ENCODE measurements around the gene POLE4.

The POLE4 gene

GRCh38 chr2:74948779-74949178, 9.7 kb upstream of the POLE4 start:
- DNase-seq (ENCODE audit: low read depth) = no peak
- TF ChIP-seq CTCF (conservative IDR thresholded peaks at IDR 0.05; ENCODE audit: low read depth, low read length) = no peak
- no peak overlapping the region for H3K4me3 ChIP-seq (ENCODE audit: low read length)

GRCh38 chr2:74951211-74951754, 7.2 kb upstream of the POLE4 start:
- TF ChIP-seq CTCF (conservative IDR thresholded peaks at IDR 0.05; ENCODE audit: low read depth, low read length) = no peak
- H3K4me3 ChIP-seq (ENCODE audit: low read length) = no peak overlapping the region
- DNase-seq (ENCODE audit: low read depth) = no peak

- no peak for TF ChIP-seq CTCF (conservative IDR thresholded peaks at IDR 0.05; ENCODE audit: low read depth, low read length)
- no peak for DNase-seq (ENCODE audit: low read depth)
- H3K4me3 ChIP-seq (ENCODE audit: low read length) = no peak overlapping the region
Measured at GRCh38 chr2:74952575-74952974, 5.9 kb upstream of the POLE4 start.

GRCh38 chr2:74953796-74954499, 4.5 kb upstream of the POLE4 start:
- no peak overlapping the region for H3K4me3 ChIP-seq (ENCODE audit: low read length)
- TF ChIP-seq CTCF (conservative IDR thresholded peaks at IDR 0.05; ENCODE audit: low read depth, low read length) = no peak
- no peak for DNase-seq (ENCODE audit: low read depth)

- TF ChIP-seq CTCF (conservative IDR thresholded peaks at IDR 0.05; ENCODE audit: low read depth, low read length) = no peak
- no peak for DNase-seq (ENCODE audit: low read depth)
- no peak overlapping the region for H3K4me3 ChIP-seq (ENCODE audit: low read length)
Measured at GRCh38 chr2:74954500-74954874, 4.0 kb upstream of the POLE4 start.

GRCh38 chr2:74957886-74958273, 563 bp upstream of the POLE4 start:
- no peak for TF ChIP-seq CTCF (conservative IDR thresholded peaks at IDR 0.05; ENCODE audit: low read depth, low read length)
- no peak for DNase-seq (ENCODE audit: low read depth)
- peak overlapping the region; percentile 48 for H3K4me3 ChIP-seq (ENCODE audit: low read length)

- no peak for DNase-seq (ENCODE audit: low read depth)
- TF ChIP-seq CTCF (conservative IDR thresholded peaks at IDR 0.05; ENCODE audit: low read depth, low read length) = no peak
Measured at GRCh38 chr2:74959106-74959751, 786 bp downstream of the POLE4 start.

More at GRCh38 chr2:74959106-74959751, 786 bp downstream of the POLE4 start:
- H3K4me3 ChIP-seq (ENCODE audit: low read length) = peak overlapping the region; percentile 64

Data from retinal pigment epithelial cell (primary cell).